ENCODE measurements around the gene THADA. TPM values are rescaled to one million over a fixed set of nuclear protein-coding genes. Genes with fewer than 3 reads are reported as not detected.

The THADA gene
- total RNA-seq, 1 experiment from 2014 or later, result 20.1 TPM

GRCh38 chr2:43241558-43241957, 354.3 kb downstream of the THADA start:
- no peaks in the 10 kb centered on the region for H3K79me1 ChIP-seq (ENCODE audit: insufficient read depth, low read depth, low read length, poor library complexity, severe bottlenecking)
- no peaks in the 10 kb centered on the region for H3K23me2 ChIP-seq (ENCODE audit: insufficient read length, low read depth, low read length, poor library complexity, severe bottlenecking)
- WGBS (ENCODE audit: extremely low coverage, insufficient read length, low lambda C conversion rate), result no CpG with 5 or more reads among the region's 10 CpGs
- H2BK15ac ChIP-seq (ENCODE audit: low read depth, low read length), result no peak overlapping the region
- H3K56ac ChIP-seq (ENCODE audit: insufficient read length, low read depth, low read length), result no peak overlapping the region
- H4K8ac ChIP-seq (replicated peaks; ENCODE audit: insufficient read length, low read depth, low read length), result no peak overlapping the region
- H3K27ac ChIP-seq (ENCODE audit: insufficient read length, low read depth, low read length), result no peak overlapping the region
- TF ChIP-seq CTCF (conservative IDR thresholded peaks at IDR 0.05), result no peak
- 0 out of 7 replicates have a peak, but pooled peaks cover 0 to 1% (median 0%) of the 10 kb centered on the region in 3 experiments for H3K36me3 Mint-ChIP-seq (ENCODE audit: insufficient read depth in 1 of 3, low read depth in 3 of 3)
- H2BK12ac ChIP-seq (ENCODE audit: insufficient read length, low read depth, low read length), result no peak overlapping the region
- DNase-seq, result no peak
- H3K27me3 Mint-ChIP-seq (ENCODE audit: low read depth), result no peaks in the 10 kb centered on the region
- no peak overlapping the region for H2BK120ac ChIP-seq (ENCODE audit: low read depth, low read length, poor library complexity, severe bottlenecking)
- no peak overlapping the region for H2AFZ ChIP-seq (ENCODE audit: low read length)
- no peak overlapping the region for H3K18ac ChIP-seq (ENCODE audit: insufficient read length, low read depth, low read length)
- no peak overlapping the region for H3K27ac Mint-ChIP-seq
- H3K14ac ChIP-seq (ENCODE audit: insufficient read depth, low read length), result no peak overlapping the region
- H3K4ac ChIP-seq (ENCODE audit: low read depth, low read length), result no peak overlapping the region
- H4K5ac ChIP-seq (ENCODE audit: insufficient read length, low read depth, low read length), result no peak overlapping the region
- H2AK5ac ChIP-seq (ENCODE audit: insufficient read length, low read length), result no peak overlapping the region
- no peak overlapping the region for H3K4me3 Mint-ChIP-seq
- no peak overlapping the region for H4K91ac ChIP-seq (ENCODE audit: insufficient read length, low read depth, low read length)
- no peak overlapping the region for H2BK5ac ChIP-seq (ENCODE audit: insufficient read length, low read length)
- no peak overlapping the region for H3K4me2 ChIP-seq (ENCODE audit: insufficient read depth, insufficient read length, low read length)
- H3K9me3 ChIP-seq (ENCODE audit: control insufficient read depth, low read depth, low read length), result no peaks in the 10 kb centered on the region
- H3K27me3 ChIP-seq (ENCODE audit: insufficient read depth, low read length), result no peaks in the 10 kb centered on the region
- no peak overlapping the region for H3K23ac ChIP-seq (ENCODE audit: insufficient read length, low read depth, low read length)
- H4K20me1 ChIP-seq (ENCODE audit: control insufficient read depth, insufficient read depth, insufficient read length), result no peaks in the 10 kb centered on the region
- H2BK20ac ChIP-seq (ENCODE audit: low read depth, low read length, poor library complexity, severe bottlenecking), result no peak overlapping the region
- H3T11ph ChIP-seq (ENCODE audit: low read length), result no peak overlapping the region
- H3K4me1 ChIP-seq (ENCODE audit: insufficient read depth, low read length), result no peaks in the 10 kb centered on the region
- H3K4me1 Mint-ChIP-seq, result peaks cover 6 to 9% of the 10 kb centered on the region in 2 experiments; a peak in 3 of 4 replicates
- H3K9ac ChIP-seq (ENCODE audit: extremely low read depth, insufficient read length, low read length), result no peak overlapping the region
- no peaks in the 10 kb centered on the region for H3K79me2 ChIP-seq (ENCODE audit: insufficient read depth, low read length)
- no peaks in the 10 kb centered on the region; a peak in 1 of 5 replicates for H3K9me3 Mint-ChIP-seq

Measured in H9 (cell line).